Measurements from ENCODE around the gene SIRPB2. TPM values are rescaled to one million over a fixed set of nuclear protein-coding genes. Genes with fewer than 3 reads are reported as not detected.
A peak's percentile ranks its signal among the peaks of the same experiment; 100 is the strongest.

Gene SIRPB2
- total and polyA plus RNA-seq, 10 of the 15 experiments (the other 5 are each of a cell fraction or from before 2014, with no cell fraction given): not detected

GRCh38 chr20:1496930-1497329 is 5.7 kb upstream of the SIRPB2 start:
- ATAC-seq (no peak), FAIRE-seq (no peak), DNase-seq (ENCODE audit: low read depth, low spot score) (no peak)
- Histone ChIP-seq H4K20me1 (ENCODE audit: control insufficient read depth, insufficient read depth) (no peaks in the 10 kb centered on the region), H3K79me2 (ENCODE audit: control insufficient read depth, insufficient read depth, low read length) (no peaks in the 10 kb centered on the region), H3K4me2 (ENCODE audit: control insufficient read depth, insufficient read depth) (no peak overlapping the region), H3K4me1 (ENCODE audit: control insufficient read depth, insufficient read depth, low read length) (no peaks in the 10 kb centered on the region; the same call in 1 of the 2 replicates), H3K4me3 (no peak overlapping the region), H3K9me3 (replicated peaks; ENCODE audit: control insufficient read depth, insufficient read depth, low read length) (no peaks in the 10 kb centered on the region; the same call in 2 of the 3 replicates), H3K9ac (ENCODE audit: control insufficient read depth, insufficient read depth, low read length) (no peak overlapping the region), H3K27ac (ENCODE audit: control insufficient read depth, insufficient read depth) (no peak overlapping the region), H3K27me3 (replicated peaks in 1 of 2; ENCODE audit: control insufficient read depth in 2 of 2, insufficient read depth in 2 of 2, low read length in 1 of 2) (no peaks in the 10 kb centered on the region; a peak in 1 of 4 replicates), H3K36me3 (ENCODE audit: control insufficient read depth in 2 of 2, insufficient read depth in 2 of 2, low read length in 1 of 2) (no peaks in the 10 kb centered on the region), H2AFZ (ENCODE audit: control insufficient read depth, low read depth, low read length) (no peak overlapping the region)
- SMC1A ChIA-PET (ENCODE audit: uncharacterized antibody, unreplicated experiment): no interaction called here
- RAD21 ChIA-PET (ENCODE audit: unreplicated experiment): no interaction called here
- in situ Hi-C loops (cut with MboI) (no loop called here), intact Hi-C loops (cut with micrococcal nuclease; ENCODE audit: unreplicated experiment) (no loop called here)
- CTCF ChIA-PET: no interaction called here
- 64% methylated on average over 3 of the region's 3 CpGs for WGBS (ENCODE audit: insufficient coverage, insufficient replicate concordance, low lambda C conversion rate, missing lambda C conversion rate)
- no TSS peak for BruUV-seq (replicated peaks)
- TF ChIP-seq EGR1 (IDR thresholded peaks at IDR 0.05; ENCODE audit: borderline replicate concordance in 1 of 2, low read depth in 2 of 2, low read length in 2 of 2) (no peak), ZNF384 (IDR thresholded peaks at IDR 0.05; ENCODE audit: borderline replicate concordance, low read depth, low read length) (peak; percentile 40; the same call in 1 of the 2 replicates), POU2F2 (IDR thresholded peaks at IDR 0.05; ENCODE audit: borderline replicate concordance, low read depth, low read length) (no peak), KDM1A (IDR thresholded peaks at IDR 0.05; ENCODE audit: borderline replicate concordance) (no peak), SMC3 (IDR thresholded peaks at IDR 0.05; ENCODE audit: borderline replicate concordance, low read length) (no peak), BCLAF1 (IDR thresholded peaks at IDR 0.05) (no peak)
- TF ChIP-seq, protein P1, sequence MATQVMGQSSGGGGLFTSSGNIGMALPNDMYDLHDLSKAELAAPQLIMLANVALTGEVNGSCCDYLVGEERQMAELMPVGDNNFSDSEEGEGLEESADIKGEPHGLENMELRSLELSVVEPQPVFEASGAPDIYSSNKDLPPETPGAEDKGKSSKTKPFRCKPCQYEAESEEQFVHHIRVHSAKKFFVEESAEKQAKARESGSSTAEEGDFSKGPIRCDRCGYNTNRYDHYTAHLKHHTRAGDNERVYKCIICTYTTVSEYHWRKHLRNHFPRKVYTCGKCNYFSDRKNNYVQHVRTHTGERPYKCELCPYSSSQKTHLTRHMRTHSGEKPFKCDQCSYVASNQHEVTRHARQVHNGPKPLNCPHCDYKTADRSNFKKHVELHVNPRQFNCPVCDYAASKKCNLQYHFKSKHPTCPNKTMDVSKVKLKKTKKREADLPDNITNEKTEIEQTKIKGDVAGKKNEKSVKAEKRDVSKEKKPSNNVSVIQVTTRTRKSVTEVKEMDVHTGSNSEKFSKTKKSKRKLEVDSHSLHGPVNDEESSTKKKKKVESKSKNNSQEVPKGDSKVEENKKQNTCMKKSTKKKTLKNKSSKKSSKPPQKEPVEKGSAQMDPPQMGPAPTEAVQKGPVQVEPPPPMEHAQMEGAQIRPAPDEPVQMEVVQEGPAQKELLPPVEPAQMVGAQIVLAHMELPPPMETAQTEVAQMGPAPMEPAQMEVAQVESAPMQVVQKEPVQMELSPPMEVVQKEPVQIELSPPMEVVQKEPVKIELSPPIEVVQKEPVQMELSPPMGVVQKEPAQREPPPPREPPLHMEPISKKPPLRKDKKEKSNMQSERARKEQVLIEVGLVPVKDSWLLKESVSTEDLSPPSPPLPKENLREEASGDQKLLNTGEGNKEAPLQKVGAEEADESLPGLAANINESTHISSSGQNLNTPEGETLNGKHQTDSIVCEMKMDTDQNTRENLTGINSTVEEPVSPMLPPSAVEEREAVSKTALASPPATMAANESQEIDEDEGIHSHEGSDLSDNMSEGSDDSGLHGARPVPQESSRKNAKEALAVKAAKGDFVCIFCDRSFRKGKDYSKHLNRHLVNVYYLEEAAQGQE (IDR thresholded peaks at IDR 0.05; ENCODE audit: low read depth, low read length): peak; percentile 46; the same call in 1 of the 2 replicates
- POLR2A ChIA-PET: interaction anchor here (0.6 kb wide), 1 partner anchor 10 kb away, joined by 7 read pairs; no protein-coding TSS in a partner anchor

Measured in GM12878 (cell line).